WTC11 (cell line): ENCODE results near the gene GNL2.

ENCODE experiments used
- CREM ChIP-seq: sonication (generic); formaldehyde crosslinking; IDR thresholded peaks from 2 replicates; pipeline ENCODE4 v1.8.1; 2022; ENCODE audit warnings: mild to moderate bottlenecking, missing genetic modification reagents, moderate library complexity
- CTCF ChIP-seq: fragments of 200-600 bp; IDR thresholded peaks from 2 replicates; pipeline ENCODE4 v1.8.0; 2022; ENCODE audit warnings: antibody characterized with exemption
- ESRRA ChIP-seq: sonication (generic); formaldehyde crosslinking; IDR thresholded peaks from 2 replicates; pipeline ENCODE4 v1.8.1; 2022; ENCODE audit warnings: mild to moderate bottlenecking, missing genetic modification reagents, borderline replicate concordance
- FOXJ3 ChIP-seq: sonication (generic); formaldehyde crosslinking; IDR thresholded peaks from 2 replicates; pipeline ENCODE4 v1.9.0; 2021; ENCODE audit warnings: missing genetic modification reagents, mild to moderate bottlenecking, borderline replicate concordance
- IRF2 ChIP-seq: sonication (generic); formaldehyde crosslinking; IDR thresholded peaks from 2 replicates; pipeline ENCODE4 v1.8.0; 2022; ENCODE audit warnings: low read depth, missing genetic modification reagents, borderline replicate concordance
- KAT7 ChIP-seq: sonication (generic); formaldehyde crosslinking; IDR thresholded peaks from 2 replicates; pipeline ENCODE4 v1.8.1; 2023; ENCODE audit warnings: missing genetic modification reagents, mild to moderate bottlenecking, borderline replicate concordance
- NFYB ChIP-seq: sonication (generic); formaldehyde crosslinking; conservative IDR thresholded peaks from 2 replicates; pipeline ENCODE4 v1.8.0; 2022; ENCODE audit warnings: low read depth, missing genetic modification reagents
- SP1 ChIP-seq: sonication (generic); formaldehyde crosslinking; conservative IDR thresholded peaks from 2 replicates; pipeline ENCODE4 v1.8.1; 2022; ENCODE audit warnings: missing genetic modification reagents
- TF ChIP-seq, protein P1 (sequence below): sonication (generic); formaldehyde crosslinking; conservative IDR thresholded peaks from 2 replicates; pipeline ENCODE4 v1.8.1; 2023; ENCODE audit warnings: mild to moderate bottlenecking, low read depth, missing genetic modification reagents, moderate library complexity
- TF ChIP-seq, protein P2 (sequence below): sonication (generic); formaldehyde crosslinking; IDR thresholded peaks from 2 replicates; pipeline ENCODE4 v1.8.1; 2023; ENCODE audit warnings: mild to moderate bottlenecking, moderate library complexity, missing genetic modification reagents
- TF ChIP-seq, protein P3 (sequence below): sonication (generic); formaldehyde crosslinking; IDR thresholded peaks from 2 replicates; pipeline ENCODE4 v1.8.1; 2022; ENCODE audit warnings: mild to moderate bottlenecking, moderate library complexity, missing genetic modification reagents
- TF ChIP-seq, protein P4 (sequence below): fragments of 250-450 bp; sonication (Bioruptor Pico); IDR thresholded peaks from 2 replicates; pipeline ENCODE4 v2.1.2; 2022; ENCODE audit warnings: mild to moderate bottlenecking, moderate library complexity

DNA sequence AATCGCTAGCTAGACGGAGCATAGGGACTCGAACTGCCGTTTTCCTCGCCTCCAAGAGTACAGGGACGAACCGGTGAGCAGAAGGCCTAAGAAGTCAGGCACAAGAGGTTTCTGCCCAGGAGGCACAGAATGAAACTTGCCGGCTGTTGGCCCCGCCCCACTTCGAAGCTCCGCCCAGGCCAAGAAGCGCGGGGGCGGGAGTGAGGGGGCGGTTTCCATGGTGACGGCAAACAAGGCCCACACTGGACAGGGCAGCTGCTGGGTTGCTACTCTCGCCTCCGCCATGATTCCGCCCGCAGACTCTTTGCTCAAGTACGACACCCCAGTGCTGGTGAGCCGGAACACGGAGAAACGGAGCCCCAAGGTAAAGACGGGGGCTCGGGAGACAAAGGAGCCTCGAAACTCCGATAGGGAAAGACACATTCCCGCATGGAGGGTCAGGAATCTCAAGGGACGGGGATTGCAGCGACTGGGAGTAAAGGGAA is 39.0 kb downstream of the GNL2 start, which contains the start of gene DNALI1:
- TF ChIP-seq ESRRA (CRISPR knock-in tag) (no peak), CTCF (no peak), SP1 (peak; percentile 69), NFYB (CRISPR knock-in tag) (no peak), CREM (no peak), FOXJ3 (no peak), IRF2 (no peak), KAT7 (CRISPR knock-in tag) (no peak)
- TF ChIP-seq, protein P1, sequence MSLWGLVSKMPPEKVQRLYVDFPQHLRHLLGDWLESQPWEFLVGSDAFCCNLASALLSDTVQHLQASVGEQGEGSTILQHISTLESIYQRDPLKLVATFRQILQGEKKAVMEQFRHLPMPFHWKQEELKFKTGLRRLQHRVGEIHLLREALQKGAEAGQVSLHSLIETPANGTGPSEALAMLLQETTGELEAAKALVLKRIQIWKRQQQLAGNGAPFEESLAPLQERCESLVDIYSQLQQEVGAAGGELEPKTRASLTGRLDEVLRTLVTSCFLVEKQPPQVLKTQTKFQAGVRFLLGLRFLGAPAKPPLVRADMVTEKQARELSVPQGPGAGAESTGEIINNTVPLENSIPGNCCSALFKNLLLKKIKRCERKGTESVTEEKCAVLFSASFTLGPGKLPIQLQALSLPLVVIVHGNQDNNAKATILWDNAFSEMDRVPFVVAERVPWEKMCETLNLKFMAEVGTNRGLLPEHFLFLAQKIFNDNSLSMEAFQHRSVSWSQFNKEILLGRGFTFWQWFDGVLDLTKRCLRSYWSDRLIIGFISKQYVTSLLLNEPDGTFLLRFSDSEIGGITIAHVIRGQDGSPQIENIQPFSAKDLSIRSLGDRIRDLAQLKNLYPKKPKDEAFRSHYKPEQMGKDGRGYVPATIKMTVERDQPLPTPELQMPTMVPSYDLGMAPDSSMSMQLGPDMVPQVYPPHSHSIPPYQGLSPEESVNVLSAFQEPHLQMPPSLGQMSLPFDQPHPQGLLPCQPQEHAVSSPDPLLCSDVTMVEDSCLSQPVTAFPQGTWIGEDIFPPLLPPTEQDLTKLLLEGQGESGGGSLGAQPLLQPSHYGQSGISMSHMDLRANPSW = no peak
- TF ChIP-seq, protein P2, sequence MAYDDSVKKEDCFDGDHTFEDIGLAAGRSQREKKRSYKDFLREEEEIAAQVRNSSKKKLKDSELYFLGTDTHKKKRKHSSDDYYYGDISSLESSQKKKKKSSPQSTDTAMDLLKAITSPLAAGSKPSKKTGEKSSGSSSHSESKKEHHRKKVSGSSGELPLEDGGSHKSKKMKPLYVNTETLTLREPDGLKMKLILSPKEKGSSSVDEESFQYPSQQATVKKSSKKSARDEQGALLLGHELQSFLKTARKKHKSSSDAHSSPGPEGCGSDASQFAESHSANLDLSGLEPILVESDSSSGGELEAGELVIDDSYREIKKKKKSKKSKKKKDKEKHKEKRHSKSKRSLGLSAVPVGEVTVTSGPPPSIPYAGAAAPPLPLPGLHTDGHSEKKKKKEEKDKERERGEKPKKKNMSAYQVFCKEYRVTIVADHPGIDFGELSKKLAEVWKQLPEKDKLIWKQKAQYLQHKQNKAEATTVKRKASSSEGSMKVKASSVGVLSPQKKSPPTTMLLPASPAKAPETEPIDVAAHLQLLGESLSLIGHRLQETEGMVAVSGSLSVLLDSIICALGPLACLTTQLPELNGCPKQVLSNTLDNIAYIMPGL = no peak
- TF ChIP-seq, protein P3, sequence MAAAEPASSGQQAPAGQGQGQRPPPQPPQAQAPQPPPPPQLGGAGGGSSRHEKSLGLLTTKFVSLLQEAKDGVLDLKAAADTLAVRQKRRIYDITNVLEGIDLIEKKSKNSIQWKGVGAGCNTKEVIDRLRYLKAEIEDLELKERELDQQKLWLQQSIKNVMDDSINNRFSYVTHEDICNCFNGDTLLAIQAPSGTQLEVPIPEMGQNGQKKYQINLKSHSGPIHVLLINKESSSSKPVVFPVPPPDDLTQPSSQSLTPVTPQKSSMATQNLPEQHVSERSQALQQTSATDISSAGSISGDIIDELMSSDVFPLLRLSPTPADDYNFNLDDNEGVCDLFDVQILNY = no peak
- TF ChIP-seq, protein P4, sequence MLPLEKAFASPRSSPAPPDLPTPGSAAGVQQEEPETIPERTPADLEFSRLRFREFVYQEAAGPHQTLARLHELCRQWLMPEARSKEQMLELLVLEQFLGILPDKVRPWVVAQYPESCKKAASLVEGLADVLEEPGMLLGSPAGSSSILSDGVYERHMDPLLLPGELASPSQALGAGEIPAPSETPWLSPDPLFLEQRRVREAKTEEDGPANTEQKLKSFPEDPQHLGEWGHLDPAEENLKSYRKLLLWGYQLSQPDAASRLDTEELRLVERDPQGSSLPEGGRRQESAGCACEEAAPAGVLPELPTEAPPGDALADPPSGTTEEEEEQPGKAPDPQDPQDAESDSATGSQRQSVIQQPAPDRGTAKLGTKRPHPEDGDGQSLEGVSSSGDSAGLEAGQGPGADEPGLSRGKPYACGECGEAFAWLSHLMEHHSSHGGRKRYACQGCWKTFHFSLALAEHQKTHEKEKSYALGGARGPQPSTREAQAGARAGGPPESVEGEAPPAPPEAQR = no peak
